ENCODE measurements around the gene S100A2. TPM values are rescaled to one million over a fixed set of nuclear protein-coding genes. Genes with fewer than 3 reads are reported as not detected.

S100A2 gene
- total and polyA plus RNA-seq, 2 of the 8 experiments (the other 6 are each of a cell fraction or from before 2014, with no cell fraction given), result 0.86 TPM; not detected in 1

DNA sequence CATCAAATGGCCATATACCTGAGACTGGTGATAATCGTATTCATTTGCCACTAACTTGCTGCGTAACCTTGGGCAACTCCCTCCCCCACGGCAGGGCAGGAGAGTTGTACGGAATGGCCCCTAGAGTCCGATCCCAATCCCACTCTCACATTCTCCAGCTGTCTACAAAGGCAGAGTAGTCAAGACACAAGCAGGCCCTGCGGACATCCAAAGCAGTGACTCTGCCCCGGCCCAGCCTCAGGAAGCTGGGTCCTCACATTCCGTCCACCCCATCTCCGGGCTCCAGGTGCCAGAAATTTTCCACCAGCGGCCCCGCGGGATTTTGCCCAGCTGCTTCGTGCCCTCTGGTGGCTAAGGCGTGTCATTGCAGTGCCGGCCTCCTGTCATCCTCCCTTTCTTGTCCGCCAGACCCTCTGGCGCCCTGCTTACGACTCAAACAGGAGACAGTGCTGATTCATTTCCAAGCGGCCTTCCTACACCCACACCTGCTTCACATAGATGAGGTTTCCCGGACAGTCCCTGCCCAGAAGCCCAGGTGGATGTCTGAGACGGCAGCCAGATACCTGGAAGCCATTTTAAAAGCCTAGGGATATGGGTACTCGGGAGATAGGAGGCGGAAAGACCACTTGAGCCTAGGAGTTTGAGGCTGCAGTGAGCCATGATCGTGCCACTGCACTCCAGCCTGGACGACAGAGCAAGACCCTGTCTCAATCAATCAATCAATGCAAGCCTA lies 2.9 kb upstream of the S100A2 start (continued):
- TF ChIP-seq SP2 (IDR thresholded peaks at IDR 0.05; ENCODE audit: low read length) (no peak), SIX5 (IDR thresholded peaks at IDR 0.05; ENCODE audit: low read depth, low read length) (no peak), POLR2A (IDR thresholded peaks at IDR 0.05; ENCODE audit: control extremely low read depth in 1 of 2, low read depth in 2 of 2, low read length in 2 of 2) (0 out of 3 replicates have a peak, but pooled peaks of 1 of the 2 experiments have one; percentile 31)
- TF ChIP-seq, protein P1, sequence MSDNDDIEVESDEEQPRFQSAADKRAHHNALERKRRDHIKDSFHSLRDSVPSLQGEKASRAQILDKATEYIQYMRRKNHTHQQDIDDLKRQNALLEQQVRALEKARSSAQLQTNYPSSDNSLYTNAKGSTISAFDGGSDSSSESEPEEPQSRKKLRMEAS (IDR thresholded peaks at IDR 0.05), result peak; percentile 64; the same call in 1 of the 2 replicates
